ENCODE data around the gene TCEA3. TPM values are rescaled to one million over a fixed set of nuclear protein-coding genes. Genes with fewer than 3 reads are reported as not detected.

The TCEA3 gene
- total RNA-seq, 1 experiment from 2014 or later: 0.72 TPM

GRCh38 chr1:23368562-23369334, 55.8 kb downstream of the TCEA3 start:
- DNase-seq (ENCODE audit: low spot score): peak; percentile 82

- DNase-seq (ENCODE audit: low spot score): peak; percentile 99
Observed at GRCh38 chr1:23367791-23368561, 56.6 kb downstream of the TCEA3 start.

GRCh38 chr1:23367451-23367790, 57.1 kb downstream of the TCEA3 start:
- no peak for DNase-seq (ENCODE audit: low spot score)

- DNase-seq (ENCODE audit: low spot score): no peak
Observed at GRCh38 chr1:23366598-23366997, 58.0 kb downstream of the TCEA3 start.

GRCh38 chr1:23366146-23366545, 58.4 kb downstream of the TCEA3 start:
- no peak for DNase-seq (ENCODE audit: low spot score)

GRCh38 chr1:23362218-23362713, 62.3 kb downstream of the TCEA3 start:
- no peak for DNase-seq (ENCODE audit: low spot score)

GRCh38 chr1:23358310-23358875, 66.2 kb downstream of the TCEA3 start:
- no peak for DNase-seq (ENCODE audit: low spot score)

- DNase-seq (ENCODE audit: low spot score): no peak
Observed at GRCh38 chr1:23357138-23357908, 67.2 kb downstream of the TCEA3 start.

- no peak for DNase-seq (ENCODE audit: low spot score)
Observed at GRCh38 chr1:23356471-23357137, 67.9 kb downstream of the TCEA3 start.

- DNase-seq (ENCODE audit: low spot score): no peak
Observed at GRCh38 chr1:23354245-23354644, 70.3 kb downstream of the TCEA3 start.

GRCh38 chr1:23352096-23352695, 72.4 kb downstream of the TCEA3 start:
- no peak for DNase-seq (ENCODE audit: low spot score)

- no peak for DNase-seq (ENCODE audit: low spot score)
Observed at GRCh38 chr1:23345920-23346319, 78.6 kb downstream of the TCEA3 start.

GRCh38 chr1:23344987-23345472, 79.5 kb downstream of the TCEA3 start:
- DNase-seq (ENCODE audit: low spot score): no peak

GRCh38 chr1:23344111-23344986, 80.2 kb downstream of the TCEA3 start, which contains the start of gene HNRNPR:
Gene HNRNPR, minus strand, starts transcription at chr1:23344284. Its CDS starts 3,276 bp downstream, at chr1:23341008.
- peak; percentile 99 for DNase-seq (ENCODE audit: low spot score)

- peak; percentile 31 for DNase-seq (ENCODE audit: low spot score)
Observed at GRCh38 chr1:23343221-23344110, 81.1 kb downstream of the TCEA3 start.

GRCh38 chr1:23341931-23342692, 82.4 kb downstream of the TCEA3 start:
- DNase-seq (ENCODE audit: low spot score): no peak

- DNase-seq (ENCODE audit: low spot score): no peak
Observed at GRCh38 chr1:23339632-23340031, 84.9 kb downstream of the TCEA3 start.

- DNase-seq (ENCODE audit: low spot score): no peak
Observed at GRCh38 chr1:23337869-23338268, 86.7 kb downstream of the TCEA3 start.

All from H4 (cell line).